HEK293T (cell line): ENCODE results near the gene NPAS4.
"Not testable (repeated sequence)": the region's sequence is repeated elsewhere in the genome, so short reads cannot be mapped to it uniquely, and the experiment has no call there.

Experiments used
- BHLHE40 ChIP-seq: fragments of 450-650 bp; IDR thresholded peaks from 2 replicates; pipeline ENCODE4 v1.6.1; 2016; ENCODE audit warnings: mild to moderate bottlenecking, moderate library complexity, borderline replicate concordance
- ELF4 ChIP-seq: fragments of 450-650 bp; IDR thresholded peaks from 2 replicates; pipeline ENCODE4 v1.6.1; 2017; ENCODE audit warnings: antibody characterized with exemption
- FOXK2 ChIP-seq: fragments of 450-650 bp; IDR thresholded peaks from 2 replicates; pipeline ENCODE4 v1.6.1; 2016; ENCODE audit warnings: mild to moderate bottlenecking
- FOXM1 ChIP-seq: fragments of 450-650 bp; IDR thresholded peaks from 2 replicates; pipeline ENCODE4 v1.6.1; 2017; ENCODE audit warnings: mild to moderate bottlenecking, borderline replicate concordance
- HDGF ChIP-seq: fragments of 450-650 bp; IDR thresholded peaks from 2 replicates; pipeline ENCODE4 v1.6.1; 2017; ENCODE audit warnings: antibody characterized with exemption, borderline replicate concordance
- L3MBTL2 ChIP-seq: fragments of 450-650 bp; conservative IDR thresholded peaks from 2 replicates; pipeline ENCODE4 v1.6.1; 2016; ENCODE audit warnings: mild to moderate bottlenecking
- LEF1 ChIP-seq: fragments of 450-650 bp; IDR thresholded peaks from 2 replicates; pipeline ENCODE4 v1.6.1; 2017; ENCODE audit warnings: mild to moderate bottlenecking, borderline replicate concordance
- PKNOX1 ChIP-seq: fragments of 450-650 bp; IDR thresholded peaks from 2 replicates; pipeline ENCODE4 v1.6.1; 2016
- SP1 ChIP-seq: fragments of 450-650 bp; IDR thresholded peaks from 2 replicates; pipeline ENCODE4 v1.6.1; 2017
- TARDBP ChIP-seq: fragments of 450-650 bp; IDR thresholded peaks from 2 replicates; pipeline ENCODE4 v1.6.1; 2016

GRCh38 chr11:66380264-66380663, 40.6 kb upstream of the NPAS4 start:
- TF ChIP-seq TARDBP, BHLHE40, PKNOX1, L3MBTL2, SP1, ELF4, LEF1, HDGF, FOXK2, FOXM1: not testable (repeated sequence)
